Right lobe of liver (tissue), 6 donors: ENCODE results near the gene BPIFA2. TPM values are rescaled to one million over a fixed set of nuclear protein-coding genes. Genes with fewer than 3 reads are reported as not detected.

Source experiments
- ATAC-seq, 4 donors: fragments of 200-7000 bp; cut with Tn5 transposase; one replicate each; pipeline ENCODE4 v1.9.1; 2020; ENCODE audit warnings: mild to moderate bottlenecking in 4 of 4, moderate library complexity in 4 of 4
- DNase-seq, 3 donors: peaks; one replicate each; pipeline ENCODE4 v3.0.0-alpha.2; 2020
- H3K27ac ChIP-seq, 3 donors: fragments of 200-600 bp; one replicate each; pipeline ENCODE4 v1.8.0; 2022
- H3K27me3 ChIP-seq, 2 donors: fragments of 200-600 bp; one replicate each; pipeline ENCODE4 v1.8.0; 2022
- H3K36me3 ChIP-seq, 4 donors: fragments of 200-600 bp; sonication (generic) in 1 of 4; one replicate each; pipeline versions ENCODE4 v1.5.1 to v1.8.0; 2017 to 2022; ENCODE audit warnings: control low read depth in 1 of 4
- H3K4me1 ChIP-seq, 4 donors: fragments of 200-600 bp; sonication (generic) in 1 of 4; one replicate each; pipeline versions ENCODE4 v1.5.1 to v1.8.0; 2017 to 2022; ENCODE audit warnings: control low read depth in 1 of 4
- H3K4me3 ChIP-seq, 3 donors: fragments of 200-600 bp; one replicate each; pipeline ENCODE4 v1.8.0; 2022
- H3K9me3 ChIP-seq, 4 donors: fragments of 200-600 bp; sonication (generic) in 1 of 4; one replicate each; pipeline versions ENCODE4 v1.5.1 to v1.8.0; 2017 to 2022; ENCODE audit warnings: control low read depth in 1 of 4
- CTCF ChIP-seq, 4 donors: fragments of 200-600 bp in 3 of 4; fragments of 450-650 bp in 1 of 4; IDR thresholded peaks; one replicate each; pipeline versions ENCODE4 v1.5.1 to v1.8.0; 2016 to 2022; ENCODE audit warnings: antibody characterized with exemption in 4 of 4, mild to moderate bottlenecking in 2 of 4
- POLR2A ChIP-seq: fragments of 450-650 bp; IDR thresholded peaks from one replicate; pipeline ENCODE4 v1.6.1; 2017; ENCODE audit warnings: antibody characterized with exemption, mild to moderate bottlenecking
- WGBS: methylation state at CpG from one replicate; pipeline ENCODE4 v1.1.6; 2018; ENCODE audit warnings: low coverage, low lambda C conversion rate; ENCODE audit not compliant: insufficient coverage; ENCODE audit errors: missing lambda C conversion rate; 5-methylcytosine and 5-hydroxymethylcytosine counted together
- intact Hi-C, 2 donors: fragments of 100-400 bp; cut with DNase I; formaldehyde crosslinking; loops; one replicate each; pipeline versions ENCODE4 v1.11.2 to v1.14.1; 2022
- total RNA-seq, 6 experiments: library from RNA; depleted of rRNA in 2 of 6; stranded (reverse); fragments of >200 nt in 2 of 6; fragmentation: NEBNext Ultra II Directional in 3 of 6; extraction: Animal tissue kit (Norgen Biotek cat#: 25700) in 3 of 6; gene quantifications; one replicate each; pipeline versions ENCODE4 v1.1.0 to v1.2.4, GENCODE V29; 2016 to 2023
- donor health status: DM: no; HTN: yes; CAD: no.
- donor health status: DM: no; HTN: no; CAD: no.
- donor health status: DM: no; HTN: no; CAD: no.
- donor health status: DM: no; HTN: yes; CAD: no.
- donor health status: DM: no; HTN: yes; CAD: no.

BPIFA2 gene
- total RNA-seq, 6 experiments from 2014 or later = not detected

GRCh38 chr20:33176101-33176500 lies 8.1 kb downstream of the BPIFA2 start:
- no peak overlapping the region for H3K4me3 ChIP-seq
- H3K27me3 ChIP-seq = no peaks in the 10 kb centered on the region
- H3K36me3 ChIP-seq = no peaks in the 10 kb centered on the region
- DNase-seq (no peak), ATAC-seq (no peak)
- intact Hi-C loops = no loop called here
- 58% methylated on average over 2 of the region's 3 CpGs for WGBS
- no peaks in the 10 kb centered on the region for H3K9me3 ChIP-seq
- H3K27ac ChIP-seq = no peak overlapping the region
- TF ChIP-seq POLR2A (no peak), CTCF (IDR thresholded peaks at IDR 0.05) (no peak)
- H3K4me1 ChIP-seq = no peaks in the 10 kb centered on the region

DNA sequence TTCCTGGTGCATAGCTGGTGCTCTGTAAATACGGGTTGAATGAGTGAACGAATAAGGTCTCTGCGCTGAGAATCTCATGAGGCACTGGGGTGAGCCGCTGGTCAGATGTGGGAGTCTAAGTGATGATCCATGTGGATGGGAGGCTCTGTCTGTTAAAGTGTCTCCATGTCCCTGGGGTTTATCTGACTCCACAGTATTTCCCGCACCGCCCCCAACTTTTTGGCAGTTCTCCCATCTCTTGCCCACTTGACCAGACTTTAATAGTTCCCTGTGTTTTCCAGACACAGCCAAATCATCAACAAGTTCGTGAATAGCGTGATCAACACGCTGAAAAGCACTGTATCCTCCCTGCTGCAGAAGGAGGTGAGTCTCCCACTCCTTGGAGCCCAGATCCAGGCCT lies 9.9 kb downstream of the BPIFA2 start:
- DNase-seq (no peak), ATAC-seq (no peak)
- no peaks in the 10 kb centered on the region for H3K27me3 ChIP-seq
- no peak overlapping the region for H3K27ac ChIP-seq
- intact Hi-C loops = no loop called here
- H3K4me1 ChIP-seq = no peaks in the 10 kb centered on the region
- H3K36me3 ChIP-seq = no peaks in the 10 kb centered on the region
- WGBS = 89% methylated on average over 3 of the region's 9 CpGs
- no peak overlapping the region for H3K4me3 ChIP-seq
- H3K9me3 ChIP-seq = no peaks in the 10 kb centered on the region
- TF ChIP-seq POLR2A (no peak), CTCF (IDR thresholded peaks at IDR 0.05) (no peak)

DNA sequence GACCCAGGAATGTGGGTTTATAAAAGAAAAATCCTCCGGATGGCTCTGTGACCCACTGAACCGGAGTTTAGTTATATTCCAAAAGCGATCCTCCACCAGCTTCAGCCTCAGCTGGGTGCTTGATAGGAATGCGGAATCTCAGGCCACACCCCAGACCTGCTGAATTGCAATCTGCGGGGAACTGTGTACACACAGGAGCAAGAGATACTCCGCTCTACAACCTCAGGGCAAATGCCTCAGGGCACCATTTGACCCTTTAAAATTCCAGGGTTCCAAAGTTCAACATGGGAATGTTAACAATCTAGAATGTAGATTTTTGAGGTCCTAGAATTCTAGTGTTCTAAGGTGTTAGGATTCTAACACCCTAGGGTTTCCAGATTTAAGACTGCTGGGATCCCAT lies 10.8 kb downstream of the BPIFA2 start:
- Histone ChIP-seq H3K36me3 (no peaks in the 10 kb centered on the region), H3K4me1 (no peaks in the 10 kb centered on the region), H3K9me3 (no peaks in the 10 kb centered on the region), H3K27ac (no peak overlapping the region), H3K27me3 (no peaks in the 10 kb centered on the region), H3K4me3 (no peak overlapping the region)
- ATAC-seq = peak; percentile 34 to 72 (median 64)
- no peak for TF ChIP-seq POLR2A
- TF ChIP-seq CTCF (IDR thresholded peaks at IDR 0.05) = no peak
- intact Hi-C loops = no loop called here
- 59% methylated on average over 6 of the region's 6 CpGs for WGBS
- no peak for DNase-seq

GRCh38 chr20:33180169-33180568 lies 12.2 kb downstream of the BPIFA2 start:
- H3K27ac ChIP-seq = no peak overlapping the region
- no peaks in the 10 kb centered on the region for H3K27me3 ChIP-seq
- DNase-seq (no peak), ATAC-seq (no peak)
- TF ChIP-seq CTCF (IDR thresholded peaks at IDR 0.05) = no peak
- no peak for TF ChIP-seq POLR2A
- intact Hi-C loops = no loop called here
- no peaks in the 10 kb centered on the region for H3K36me3 ChIP-seq
- H3K4me3 ChIP-seq = no peak overlapping the region
- H3K4me1 ChIP-seq = no peaks in the 10 kb centered on the region
- WGBS = 82% methylated on average over 4 of the region's 5 CpGs
- no peaks in the 10 kb centered on the region for H3K9me3 ChIP-seq

GRCh38 chr20:33181482-33182093 lies 13.6 kb downstream of the BPIFA2 start:
- no peak for DNase-seq
- intact Hi-C loops = no loop called here
- Histone ChIP-seq H3K4me3 (no peak overlapping the region), H3K27ac (no peak overlapping the region), H3K4me1 (no peaks in the 10 kb centered on the region), H3K36me3 (no peaks in the 10 kb centered on the region), H3K27me3 (no peaks in the 10 kb centered on the region), H3K9me3 (no peaks in the 10 kb centered on the region)
- WGBS = no CpG with 5 or more reads among the region's 1 CpG
- no peak for TF ChIP-seq CTCF (IDR thresholded peaks at IDR 0.05)
- no peak for TF ChIP-seq POLR2A
- ATAC-seq = peak in 1 of 4 donors; percentile 33
